Measurements from ENCODE around the gene NF1. TPM values are rescaled to one million over a fixed set of nuclear protein-coding genes. Genes with fewer than 3 reads are reported as not detected.
"Not testable (repeated sequence)": the region's sequence is repeated elsewhere in the genome, so short reads cannot be mapped to it uniquely, and the experiment has no call there.

Gene NF1
- total RNA-seq, 4 donors from 2014 or later: 66.8 to 106 (median 95.6) TPM

GRCh38 chr17:31286587-31286986, 191.8 kb downstream of the NF1 start:
- Histone ChIP-seq H3K36me3 (no peaks in the 10 kb centered on the region), H3K27ac (no peak overlapping the region), H3K27me3 (no peaks in the 10 kb centered on the region), H3K4me1 (no peaks in the 10 kb centered on the region), H3K4me3 (no peak overlapping the region), H3K9me3 (no peaks in the 10 kb centered on the region)
- TF ChIP-seq CTCF (IDR thresholded peaks at IDR 0.05): no peak
- TF ChIP-seq POLR2A (IDR thresholded peaks at IDR 0.05): no peak
- no peak for DNase-seq

- not testable (repeated sequence) for H3K4me1 ChIP-seq, H3K4me3 ChIP-seq, H3K27ac ChIP-seq, H3K27me3 ChIP-seq, H3K36me3 ChIP-seq, DNase-seq, H3K9me3 ChIP-seq
Measured at GRCh38 chr17:31287932-31288331, 193.2 kb downstream of the NF1 start.

GRCh38 chr17:31289790-31290189, 195.0 kb downstream of the NF1 start:
- TF ChIP-seq POLR2A (IDR thresholded peaks at IDR 0.05) (no peak), CTCF (IDR thresholded peaks at IDR 0.05) (no peak)

GRCh38 chr17:31291820-31292219, 197.0 kb downstream of the NF1 start:
- TF ChIP-seq POLR2A (IDR thresholded peaks at IDR 0.05) (no peak), CTCF (IDR thresholded peaks at IDR 0.05) (no peak)
- Histone ChIP-seq H3K9me3 (no peaks in the 10 kb centered on the region), H3K4me3 (no peak overlapping the region), H3K27me3 (no peaks in the 10 kb centered on the region), H3K36me3 (no peaks in the 10 kb centered on the region), H3K4me1 (no peaks in the 10 kb centered on the region), H3K27ac (no peak overlapping the region)
- DNase-seq: no peak

More at GRCh38 chr17:31289790-31290189, 195.0 kb downstream of the NF1 start:
- H3K36me3 ChIP-seq: no peaks in the 10 kb centered on the region
- H3K4me1 ChIP-seq: no peaks in the 10 kb centered on the region
- H3K4me3 ChIP-seq: no peak overlapping the region
- no peaks in the 10 kb centered on the region for H3K9me3 ChIP-seq
- H3K27ac ChIP-seq: no peak overlapping the region
- H3K27me3 ChIP-seq: no peaks in the 10 kb centered on the region
- DNase-seq: no peak

- no peak overlapping the region for H3K27ac ChIP-seq
- H3K36me3 ChIP-seq: no peaks in the 10 kb centered on the region
- no peaks in the 10 kb centered on the region for H3K9me3 ChIP-seq
Measured at GRCh38 chr17:31293581-31293980, 198.8 kb downstream of the NF1 start.

GRCh38 chr17:31294231-31294630, 199.5 kb downstream of the NF1 start:
- H3K27me3 ChIP-seq: no peaks in the 10 kb centered on the region
- TF ChIP-seq CTCF (IDR thresholded peaks at IDR 0.05) (no peak), POLR2A (IDR thresholded peaks at IDR 0.05) (no peak)
- H3K27ac ChIP-seq: no peak overlapping the region
- no peaks in the 10 kb centered on the region for H3K36me3 ChIP-seq
- no peaks in the 10 kb centered on the region for H3K4me1 ChIP-seq
- H3K9me3 ChIP-seq: no peaks in the 10 kb centered on the region
- H3K4me3 ChIP-seq: no peak overlapping the region
- no peak for DNase-seq

More at GRCh38 chr17:31293581-31293980, 198.8 kb downstream of the NF1 start:
- H3K4me3 ChIP-seq: no peak overlapping the region
- H3K27me3 ChIP-seq: no peaks in the 10 kb centered on the region
- TF ChIP-seq POLR2A (IDR thresholded peaks at IDR 0.05): no peak
- TF ChIP-seq CTCF (IDR thresholded peaks at IDR 0.05): no peak
- no peak for DNase-seq
- H3K4me1 ChIP-seq: no peaks in the 10 kb centered on the region

All from Peyer's patch (tissue), 4 donors.